GM21390 (cell line): ENCODE measurements around the gene XAF1.
"Not testable (repeated sequence)": the region's sequence is repeated elsewhere in the genome, so short reads cannot be mapped to it uniquely, and the experiment has no call there.

Experiments
- ATAC-seq: cut with Tn5 transposase; IDR thresholded peaks from one replicate; pipeline ENCODE4 v1.9.1; 2021; ENCODE audit not compliant: unreplicated experiment

Gene XAF1

GRCh38 chr17:6797718-6798351 is 42.0 kb downstream of the XAF1 start:
- no peak for ATAC-seq

GRCh38 chr17:6799738-6800137 is 43.9 kb downstream of the XAF1 start:
- ATAC-seq = no peak

GRCh38 chr17:6800422-6801027 is 44.7 kb downstream of the XAF1 start:
- no peak for ATAC-seq

GRCh38 chr17:6811510-6811909 is 55.7 kb downstream of the XAF1 start:
- ATAC-seq = no peak

- no peak for ATAC-seq
These were observed 56.4 kb downstream of the XAF1 start for GRCh38 chr17:6812295-6812694.

GRCh38 chr17:6815775-6816174 is 59.9 kb downstream of the XAF1 start:
- no peak for ATAC-seq

GRCh38 chr17:6816368-6816767 is 60.5 kb downstream of the XAF1 start:
- ATAC-seq = not testable (repeated sequence)

GRCh38 chr17:6818938-6819337 is 63.1 kb downstream of the XAF1 start:
- ATAC-seq = no peak

GRCh38 chr17:6823011-6823442 is 67.2 kb downstream of the XAF1 start:
- no peak for ATAC-seq
